PC-9 (cell line): Measurements from ENCODE around the gene CCDC182.

Experiments used
- EZH2 ChIP-seq: fragments of 200-600 bp; sonication (generic); IDR thresholded peaks from 2 replicates; pipeline ENCODE4 v1.8.0; 2017; ENCODE audit warnings: antibody characterized with exemption, low read depth
- TF ChIP-seq, protein P1 (sequence below): fragments of 200-600 bp; sonication (generic); conservative IDR thresholded peaks from 2 replicates; pipeline ENCODE4 v1.6.1; 2017; ENCODE audit warnings: mixed run types, antibody characterized with exemption, mild to moderate bottlenecking, moderate library complexity

DNA sequence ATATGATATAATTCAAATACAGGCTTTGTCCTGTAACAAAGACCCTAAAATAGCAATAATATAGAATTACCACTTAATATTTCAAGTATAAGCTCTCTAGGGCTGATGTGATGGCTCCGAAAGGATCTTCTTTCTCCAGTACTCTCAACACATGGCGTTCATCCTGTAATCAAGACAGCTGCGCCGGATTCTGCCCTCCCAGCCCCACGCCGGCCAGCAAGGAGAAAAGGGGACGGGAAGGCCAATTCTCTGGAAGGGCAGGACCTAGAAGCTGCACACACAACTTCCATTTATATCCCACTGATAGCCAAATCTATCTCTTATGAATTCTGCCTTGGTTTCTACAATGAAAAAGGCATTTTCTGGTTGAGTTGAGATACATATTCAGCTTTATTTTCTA, 32.0 kb downstream of the CCDC182 start:
- TF ChIP-seq, protein P1, sequence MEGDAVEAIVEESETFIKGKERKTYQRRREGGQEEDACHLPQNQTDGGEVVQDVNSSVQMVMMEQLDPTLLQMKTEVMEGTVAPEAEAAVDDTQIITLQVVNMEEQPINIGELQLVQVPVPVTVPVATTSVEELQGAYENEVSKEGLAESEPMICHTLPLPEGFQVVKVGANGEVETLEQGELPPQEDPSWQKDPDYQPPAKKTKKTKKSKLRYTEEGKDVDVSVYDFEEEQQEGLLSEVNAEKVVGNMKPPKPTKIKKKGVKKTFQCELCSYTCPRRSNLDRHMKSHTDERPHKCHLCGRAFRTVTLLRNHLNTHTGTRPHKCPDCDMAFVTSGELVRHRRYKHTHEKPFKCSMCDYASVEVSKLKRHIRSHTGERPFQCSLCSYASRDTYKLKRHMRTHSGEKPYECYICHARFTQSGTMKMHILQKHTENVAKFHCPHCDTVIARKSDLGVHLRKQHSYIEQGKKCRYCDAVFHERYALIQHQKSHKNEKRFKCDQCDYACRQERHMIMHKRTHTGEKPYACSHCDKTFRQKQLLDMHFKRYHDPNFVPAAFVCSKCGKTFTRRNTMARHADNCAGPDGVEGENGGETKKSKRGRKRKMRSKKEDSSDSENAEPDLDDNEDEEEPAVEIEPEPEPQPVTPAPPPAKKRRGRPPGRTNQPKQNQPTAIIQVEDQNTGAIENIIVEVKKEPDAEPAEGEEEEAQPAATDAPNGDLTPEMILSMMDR = no peak
- TF ChIP-seq EZH2 = no peak
